H1 (cell line): ENCODE data around the gene ZNF746. TPM values are rescaled to one million over a fixed set of nuclear protein-coding genes. Genes with fewer than 3 reads are reported as not detected.

Experiments used
- EP300 ChIP-seq, 2 experiments: IDR thresholded peaks; 1 replicate in 1 of 2; 2 replicates in 1 of 2; pipeline ENCODE4 v1.6.1; 2011 to 2012; ENCODE audit warnings: low read depth in 2 of 2, low read length in 2 of 2, mild to moderate bottlenecking in 2 of 2, borderline replicate concordance in 1 of 2, inconsistent platforms in 1 of 2, moderate library complexity in 1 of 2
- polyA plus RNA-seq, 7 experiments: library from polyadenylated mRNA; depleted of rRNA in 3 of 7; stranded (reverse) in 5 of 7; unstranded in 2 of 7; fragments of >200 nt in 5 of 7; fragments of 200-250 nt in 2 of 7; gene quantifications; 1 replicate in 5 of 7; 2 replicates in 1 of 7; 4 replicates in 1 of 7; pipeline versions ENCODE4 v1.2.1 to v1.2.3, GENCODE V29; 2011 to 2013; ENCODE audit warnings: missing spikeins in 2 of 7, mixed read lengths in 2 of 7
- total RNA-seq: library from RNA; stranded (reverse); fragmentation: NEBNext Ultra II Directional; extraction: Animal tissue kit (Norgen Biotek cat#: 25700); gene quantifications from 2 replicates; pipeline ENCODE4 v1.2.1, GENCODE V29; 2021

The ZNF746 gene
- total and polyA plus RNA-seq, 2 of the 8 experiments (the other 6 are each of a cell fraction or from before 2014, with no cell fraction given) = 7.5 to 15.6 TPM

GRCh38 chr7:149430192-149430591 lies 67.4 kb downstream of the ZNF746 start (continued):
- no peak for TF ChIP-seq EP300 (IDR thresholded peaks at IDR 0.05; ENCODE audit: borderline replicate concordance in 1 of 2, low read depth in 2 of 2, low read length in 2 of 2)
